Bronchial epithelial cell (primary cell): ENCODE measurements around the gene CRYGC. TPM values are rescaled to one million over a fixed set of nuclear protein-coding genes. Genes with fewer than 3 reads are reported as not detected.
"Not testable (repeated sequence)": the region's sequence is repeated elsewhere in the genome, so short reads cannot be mapped to it uniquely, and the experiment has no call there.

Source experiments
- DNase-seq: peaks from one replicate; pipeline ENCODE4 v3.0.0-alpha.2; 2010; ENCODE audit warnings: low read depth
- FAIRE-seq: peaks from 2 replicates; lab custom pipeline; 2011; peaks lifted over from hg19 to GRCh38; lab: Jason Lieb, UNC
- H3K27me3 ChIP-seq: 2 replicates; pipeline ENCODE4 v1.5.1; 2011; ENCODE audit warnings: low read length; ENCODE audit not compliant: control insufficient read depth, insufficient read depth
- H3K36me3 ChIP-seq: 2 replicates; pipeline ENCODE4 v1.5.1; 2011; ENCODE audit warnings: low read length; ENCODE audit not compliant: control insufficient read depth, insufficient read depth
- H3K4me3 ChIP-seq: 2 replicates; pipeline ENCODE4 v1.5.1; 2011; ENCODE audit warnings: mild to moderate bottlenecking, low read depth, low read length, control low read depth
- total RNA-seq: library from RNA; depleted of rRNA; stranded (reverse); fragments of >200 nt; gene quantifications from 2 replicates; pipeline ENCODE4 v1.2.1, GENCODE V29; 2014
- TF ChIP-seq, protein P1 (sequence below): IDR thresholded peaks from 2 replicates; pipeline ENCODE4 v1.5.1; 2011; ENCODE audit warnings: mild to moderate bottlenecking, moderate library complexity, low read length, control low read depth, inconsistent platforms; ENCODE audit not compliant: insufficient read depth, severe bottlenecking

Gene CRYGC
- total RNA-seq, 1 donor from 2014 or later, result not detected

DNA sequence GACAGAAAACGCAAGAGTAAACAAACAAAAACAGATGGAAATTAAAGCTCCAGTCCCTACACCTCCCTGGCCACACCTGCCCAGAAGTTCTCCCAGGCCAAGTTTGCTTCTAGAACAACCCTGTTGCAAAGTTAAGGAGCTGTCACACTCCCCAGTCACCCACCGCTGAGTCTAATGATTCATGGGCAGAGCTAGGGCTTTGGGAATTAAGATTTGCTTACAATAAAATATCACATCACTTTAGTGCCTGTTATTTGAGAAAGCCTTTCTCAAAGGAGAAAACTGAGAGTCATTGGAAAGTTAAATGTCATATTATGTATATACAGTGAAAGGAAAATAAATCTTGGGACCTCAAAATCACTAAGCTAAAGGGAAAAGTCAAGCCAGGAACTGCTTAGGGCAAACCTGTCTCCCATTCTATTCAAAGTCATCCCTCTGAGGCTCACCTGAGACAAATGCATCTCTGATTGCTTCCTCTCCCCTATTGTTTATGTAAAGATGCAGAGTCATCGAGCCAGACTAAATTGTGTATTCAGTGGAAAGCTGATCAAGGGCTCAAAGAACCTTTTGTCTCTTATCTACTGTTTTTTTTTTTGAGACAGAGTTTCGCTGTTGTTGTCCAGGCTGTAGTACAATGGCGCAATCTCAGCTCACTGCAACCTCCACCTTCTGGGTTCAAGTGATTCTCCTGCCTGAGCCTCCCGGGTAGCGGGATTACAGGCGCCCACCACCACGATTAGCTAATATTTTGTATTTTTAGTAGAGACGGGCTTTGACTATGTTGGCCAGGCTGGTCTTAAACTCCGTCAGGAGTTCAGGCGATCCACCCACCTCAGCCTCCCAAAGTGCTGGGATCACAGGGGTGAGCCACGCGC is 13.5 kb upstream of the CRYGC start:
- no peak for FAIRE-seq
- TF ChIP-seq, protein P1, sequence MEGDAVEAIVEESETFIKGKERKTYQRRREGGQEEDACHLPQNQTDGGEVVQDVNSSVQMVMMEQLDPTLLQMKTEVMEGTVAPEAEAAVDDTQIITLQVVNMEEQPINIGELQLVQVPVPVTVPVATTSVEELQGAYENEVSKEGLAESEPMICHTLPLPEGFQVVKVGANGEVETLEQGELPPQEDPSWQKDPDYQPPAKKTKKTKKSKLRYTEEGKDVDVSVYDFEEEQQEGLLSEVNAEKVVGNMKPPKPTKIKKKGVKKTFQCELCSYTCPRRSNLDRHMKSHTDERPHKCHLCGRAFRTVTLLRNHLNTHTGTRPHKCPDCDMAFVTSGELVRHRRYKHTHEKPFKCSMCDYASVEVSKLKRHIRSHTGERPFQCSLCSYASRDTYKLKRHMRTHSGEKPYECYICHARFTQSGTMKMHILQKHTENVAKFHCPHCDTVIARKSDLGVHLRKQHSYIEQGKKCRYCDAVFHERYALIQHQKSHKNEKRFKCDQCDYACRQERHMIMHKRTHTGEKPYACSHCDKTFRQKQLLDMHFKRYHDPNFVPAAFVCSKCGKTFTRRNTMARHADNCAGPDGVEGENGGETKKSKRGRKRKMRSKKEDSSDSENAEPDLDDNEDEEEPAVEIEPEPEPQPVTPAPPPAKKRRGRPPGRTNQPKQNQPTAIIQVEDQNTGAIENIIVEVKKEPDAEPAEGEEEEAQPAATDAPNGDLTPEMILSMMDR, result no peak

DNA sequence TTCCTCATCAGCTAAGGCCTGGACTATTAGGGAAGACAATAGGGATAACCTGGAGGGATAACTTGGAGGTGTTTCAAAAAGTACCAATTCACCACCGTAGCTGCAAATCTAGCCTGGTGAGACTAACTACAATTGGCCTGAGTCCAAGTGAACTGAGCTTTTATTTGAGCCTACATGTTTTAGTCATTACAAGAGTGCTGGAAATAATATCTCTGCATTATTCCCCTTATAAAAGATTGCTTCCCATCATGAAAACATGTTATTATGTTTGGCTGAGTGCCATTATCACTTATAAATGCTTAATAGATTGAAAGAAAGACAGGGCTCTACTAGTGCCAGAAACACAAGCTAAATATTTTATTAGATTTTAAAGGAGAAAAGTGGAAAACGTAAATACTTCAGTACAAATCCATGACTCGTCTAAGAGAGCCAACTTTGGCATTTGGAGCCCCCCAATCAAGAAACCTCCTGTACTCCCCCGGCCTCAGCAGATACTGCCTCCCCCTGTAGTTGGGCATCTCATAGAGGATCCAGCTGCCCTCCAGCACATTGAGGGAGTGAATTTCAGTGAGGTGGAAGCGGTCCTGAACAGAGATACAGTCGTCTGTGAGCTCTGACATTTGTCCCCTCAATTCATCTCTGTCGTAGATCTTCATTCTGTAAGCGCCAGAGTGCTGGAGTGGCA is 12.8 kb upstream of the CRYGC start:
- no peak for FAIRE-seq
- H3K4me3 ChIP-seq, result no peak overlapping the region
- H3K27me3 ChIP-seq, result no peaks in the 10 kb centered on the region
- peak; percentile 28 for DNase-seq
- TF ChIP-seq, protein P1, result no peak
- H3K36me3 ChIP-seq, result no peaks in the 10 kb centered on the region

More for the DNA sequence above, 13.5 kb upstream of the CRYGC start:
- no peaks in the 10 kb centered on the region for H3K36me3 ChIP-seq
- peaks cover 2% of the 10 kb centered on the region for H3K27me3 ChIP-seq
- H3K4me3 ChIP-seq, result no peak overlapping the region
- DNase-seq, result no peak

DNA sequence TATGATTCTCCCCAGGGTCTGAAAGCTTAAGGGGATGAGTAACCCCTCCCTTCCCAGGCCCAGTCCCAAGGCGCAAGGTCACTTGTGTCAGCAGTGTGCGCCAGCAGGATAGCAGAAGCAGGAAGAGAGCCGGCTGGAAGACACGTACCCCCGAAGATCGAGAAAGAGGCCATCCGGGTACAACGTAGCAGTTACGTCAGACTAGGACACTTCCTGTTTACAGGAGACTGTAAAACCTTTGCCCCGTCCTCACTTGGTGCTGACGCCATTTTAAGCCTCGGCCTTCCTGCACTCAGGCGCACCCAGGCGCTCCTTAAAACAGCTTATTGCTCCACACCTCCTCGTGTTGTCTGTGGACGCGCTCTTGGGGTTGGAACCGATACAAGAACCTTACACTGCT is 9.8 kb upstream of the CRYGC start:
- TF ChIP-seq, protein P1, result no peak

DNA sequence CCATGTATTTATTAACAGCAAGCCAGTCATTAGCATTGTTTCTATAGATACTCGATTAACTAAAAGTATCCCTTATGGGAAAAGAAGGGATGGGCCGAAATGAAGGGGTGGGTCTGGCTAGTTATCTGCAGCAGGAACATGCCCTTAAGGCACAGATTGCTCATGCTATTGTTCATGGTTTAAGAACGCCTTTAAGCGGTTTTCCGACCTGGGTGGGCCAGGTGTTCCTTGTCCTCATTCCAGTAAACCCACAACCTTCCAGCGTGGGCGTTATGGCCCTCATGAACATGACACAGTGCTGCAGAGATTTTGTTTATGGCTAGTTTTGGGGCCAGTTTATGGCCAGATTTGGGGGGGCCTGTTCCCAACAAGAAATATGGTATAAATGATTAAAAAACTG is 8.7 kb upstream of the CRYGC start:
- H3K36me3 ChIP-seq, H3K27me3 ChIP-seq, DNase-seq, FAIRE-seq, H3K4me3 ChIP-seq: not testable (repeated sequence)

More for the DNA sequence above, 9.8 kb upstream of the CRYGC start:
- Histone ChIP-seq H3K4me3 (no peak overlapping the region), H3K27me3 (no peaks in the 10 kb centered on the region), H3K36me3 (no peaks in the 10 kb centered on the region)
- DNase-seq (no peak), FAIRE-seq (no peak)

DNA sequence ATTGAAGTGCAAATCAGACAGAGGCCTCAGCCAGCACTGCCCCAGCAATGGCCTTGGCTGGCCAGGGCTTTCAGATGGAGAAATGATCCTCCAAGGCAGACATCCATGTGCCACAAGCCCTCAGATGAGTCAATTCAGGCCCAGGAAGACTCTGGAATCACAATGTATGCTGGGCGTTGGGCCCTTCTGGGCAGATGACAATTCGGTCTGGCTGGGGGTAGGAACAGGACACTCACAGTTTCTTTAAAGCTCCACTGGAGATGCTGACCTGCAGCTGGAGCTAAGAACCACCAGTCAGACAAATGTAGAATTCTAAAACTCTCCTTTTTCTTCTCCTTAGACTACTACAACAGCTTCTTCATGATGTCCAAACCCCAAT is 7.1 kb upstream of the CRYGC start:
- Histone ChIP-seq H3K36me3 (no peaks in the 10 kb centered on the region), H3K27me3 (no peaks in the 10 kb centered on the region), H3K4me3 (no peak overlapping the region)
- TF ChIP-seq, protein P1, result no peak
- FAIRE-seq, result no peak
- DNase-seq, result no peak
